ENCODE data around the gene TNIP1.

TNIP1 gene

DNA sequence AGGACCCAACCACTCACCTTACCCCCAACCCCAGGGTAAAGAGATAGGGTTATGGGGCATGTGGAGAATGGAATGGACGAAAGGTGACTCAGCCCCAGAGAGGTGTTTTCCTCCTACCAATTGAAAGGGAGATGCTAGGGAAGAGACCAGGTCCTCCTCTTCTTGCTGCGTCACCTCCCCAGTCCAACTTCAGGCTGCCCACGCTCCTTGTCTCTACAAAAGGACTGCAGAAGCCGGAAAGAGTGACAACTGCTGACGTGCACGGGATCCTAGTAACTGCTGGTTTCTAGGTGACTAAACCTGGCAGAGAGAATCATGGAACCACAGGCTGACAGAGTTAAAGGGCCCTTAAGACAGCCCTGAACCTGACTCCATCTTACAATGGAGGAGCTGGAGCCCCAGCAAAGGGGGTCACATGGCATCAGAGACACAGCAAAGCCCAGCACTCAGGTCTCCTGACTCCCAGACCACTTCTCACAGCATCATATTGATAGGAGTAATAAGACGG is 58.3 kb downstream of the TNIP1 start:
- DNase-seq (ENCODE audit: low read depth in 2 of 2), result peak in 1 of 2 donors; percentile 19

DNA sequence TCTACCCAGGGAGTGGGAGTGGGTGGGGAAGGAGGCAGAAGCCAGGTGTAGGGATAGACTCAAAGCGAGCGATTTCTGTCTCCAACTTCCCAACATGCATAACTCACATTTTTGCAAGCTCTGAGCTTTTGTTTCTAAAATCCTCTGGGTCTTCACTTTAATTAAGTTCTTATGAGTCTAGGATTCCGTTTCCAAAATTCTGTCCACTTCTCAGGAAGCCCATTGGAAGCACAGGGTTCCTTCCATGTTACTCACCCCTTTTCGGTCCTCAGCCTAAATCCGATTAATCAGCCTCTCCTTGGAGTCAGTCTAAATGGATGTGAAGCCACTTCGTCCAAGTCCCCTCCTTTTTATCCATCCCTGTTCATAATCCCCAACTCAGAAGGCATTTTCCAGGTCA is 59.1 kb downstream of the TNIP1 start:
- DNase-seq (ENCODE audit: low read depth in 2 of 2), result no peak

DNA sequence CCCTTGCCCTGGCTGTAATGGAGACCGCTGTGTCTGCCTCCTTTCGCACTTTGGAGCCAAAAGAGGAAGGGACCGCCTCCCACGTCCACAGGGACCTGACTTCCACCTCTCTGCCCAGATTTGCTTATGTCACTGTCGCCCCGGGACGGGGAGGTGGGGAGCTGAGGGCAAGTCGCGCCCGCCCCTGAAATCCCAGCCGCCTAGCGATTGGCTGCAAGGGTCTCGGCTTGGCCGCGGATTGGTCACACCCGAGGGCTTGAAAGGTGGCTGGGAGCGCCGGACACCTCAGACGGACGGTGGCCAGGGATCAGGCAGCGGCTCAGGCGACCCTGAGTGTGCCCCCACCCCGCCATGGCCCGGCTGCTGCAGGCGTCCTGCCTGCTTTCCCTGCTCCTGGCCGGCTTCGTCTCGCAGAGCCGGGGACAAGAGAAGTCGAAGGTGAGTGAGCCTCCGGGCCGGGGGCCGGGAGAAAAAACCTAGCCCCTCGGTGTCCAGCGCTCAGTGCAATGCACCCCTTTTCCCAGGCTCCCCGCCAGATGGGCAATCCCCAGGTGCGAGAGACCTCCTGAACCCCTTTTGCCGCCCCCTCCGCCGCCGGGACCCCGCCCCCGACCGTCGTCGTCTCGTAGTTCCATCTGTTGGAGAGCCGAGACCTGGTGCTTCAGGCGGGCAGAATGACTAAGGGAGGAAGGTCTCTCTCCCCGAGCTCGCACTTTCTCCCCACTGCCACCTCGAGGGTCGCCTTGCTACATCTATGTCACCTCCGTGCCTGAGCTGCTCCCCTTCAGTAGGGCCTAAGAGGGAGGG is 60.3 kb downstream of the TNIP1 start, which contains the start of gene GPX3:
GPX3 (plus strand) TSS at position 288 of the 807 bp plus-strand sequence; CDS start at position 352, 64 bp downstream.
- DNase-seq (ENCODE audit: low read depth in 2 of 2), result no peak

DNA sequence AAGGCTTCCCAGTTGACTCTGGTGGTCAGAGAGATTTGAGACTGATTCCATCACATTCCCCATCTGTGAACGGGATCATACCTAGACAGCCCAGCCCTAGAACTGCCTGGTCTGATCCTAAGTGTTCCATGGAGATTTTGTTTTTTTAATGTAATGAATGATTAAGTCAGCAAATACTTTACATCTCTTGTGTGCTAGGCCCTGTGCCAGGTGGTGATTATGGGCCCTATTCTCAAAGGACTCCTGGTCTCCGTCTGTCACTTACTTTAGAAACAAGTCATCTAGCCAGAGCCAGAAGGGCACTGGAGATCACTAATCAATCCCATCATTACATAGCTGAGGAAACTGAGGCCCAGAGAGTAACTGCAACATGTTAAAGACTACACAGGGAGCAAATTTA is 61.5 kb downstream of the TNIP1 start:
- no peak for DNase-seq (ENCODE audit: low read depth in 2 of 2)

DNA sequence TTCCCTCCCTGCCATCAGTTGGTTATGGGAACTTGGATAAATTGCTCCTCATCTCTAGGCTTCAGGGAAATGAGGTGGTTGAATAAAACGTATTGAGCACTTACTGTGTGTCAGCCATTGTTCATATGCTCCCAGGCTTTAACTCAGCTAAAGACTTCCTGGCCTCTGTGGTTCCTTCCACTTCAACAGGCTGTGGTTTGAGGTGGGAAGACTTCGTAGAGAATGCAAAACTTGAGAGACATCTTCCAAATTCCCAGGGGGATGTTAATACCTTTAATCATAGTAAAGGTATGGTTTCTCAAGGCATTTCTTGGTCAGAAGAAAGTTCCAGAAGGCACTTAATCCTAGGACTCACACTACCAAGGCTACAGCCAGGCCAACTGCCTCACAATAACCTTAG is 62.0 kb downstream of the TNIP1 start:
- DNase-seq (ENCODE audit: low read depth in 2 of 2), result no peak

DNA sequence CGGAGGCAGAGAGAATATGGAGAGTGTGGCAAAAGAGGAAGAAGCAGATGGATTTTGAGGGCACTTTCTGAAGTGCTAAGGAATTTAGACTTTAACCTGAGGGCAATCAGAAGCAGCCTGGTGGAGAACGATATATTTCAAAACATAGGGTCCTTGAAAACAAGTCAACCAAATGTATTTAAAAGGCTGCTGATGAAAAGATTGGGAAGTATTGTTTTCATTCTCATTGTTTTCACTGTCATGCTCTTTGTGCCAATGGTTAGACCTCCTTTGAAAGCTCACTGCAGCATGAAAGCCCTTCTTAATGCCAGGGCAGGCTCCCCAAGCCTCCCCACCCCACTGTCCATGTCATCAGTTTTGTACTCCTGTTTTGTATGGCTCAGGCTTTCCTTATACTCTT is 62.9 kb downstream of the TNIP1 start:
- DNase-seq (ENCODE audit: low read depth in 2 of 2), result no peak

DNA sequence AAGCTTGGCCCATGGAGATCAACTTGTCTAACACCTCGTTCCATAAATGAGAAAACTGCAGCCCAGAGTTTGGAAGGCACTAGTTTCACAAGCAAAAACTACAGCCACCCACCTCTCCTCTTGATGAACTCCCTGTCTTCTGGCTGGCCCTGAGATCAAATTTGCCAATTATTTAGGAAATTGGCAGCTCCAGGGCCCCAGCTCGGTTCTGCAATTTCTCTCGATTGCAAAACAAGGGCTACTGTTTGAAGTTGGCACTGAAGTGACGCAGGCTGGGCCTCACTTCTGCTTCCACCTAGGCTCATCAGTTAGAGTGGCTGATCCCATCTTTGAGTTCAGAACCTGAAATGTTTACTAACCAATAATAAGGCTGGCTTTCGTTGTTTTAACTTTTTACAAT is 64.1 kb downstream of the TNIP1 start:
- DNase-seq (ENCODE audit: low read depth in 2 of 2), result no peak

DNA sequence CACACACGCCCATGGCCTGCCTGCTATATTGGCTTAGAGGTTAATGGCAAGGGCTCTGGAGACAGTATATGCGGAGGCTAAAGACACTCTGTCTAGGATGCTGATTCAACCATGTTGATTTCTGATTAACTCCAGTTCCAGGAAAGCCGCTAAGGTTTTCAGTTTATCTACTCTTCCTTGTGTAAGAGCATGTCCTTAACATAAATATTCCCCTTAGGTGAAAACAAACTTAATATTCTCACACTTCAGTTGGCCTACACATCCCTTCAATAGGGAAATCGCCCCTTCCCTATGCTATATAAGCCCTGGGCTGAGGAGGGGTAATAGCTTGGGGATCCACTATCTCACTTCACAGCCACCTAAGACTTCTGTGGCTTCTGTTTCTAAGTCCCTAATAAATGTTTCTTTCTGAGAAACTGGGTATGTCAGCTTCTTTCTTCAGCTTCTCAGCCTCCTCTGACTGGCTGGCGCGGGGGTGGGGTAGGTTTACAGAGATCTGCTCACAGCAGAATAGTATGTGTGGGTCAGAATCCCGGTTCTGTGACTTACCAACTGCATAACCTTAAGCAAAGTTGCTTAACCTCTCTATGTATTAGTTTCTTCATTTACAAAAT is 64.8 kb downstream of the TNIP1 start:
- DNase-seq (ENCODE audit: low read depth in 2 of 2), result no peak

DNA sequence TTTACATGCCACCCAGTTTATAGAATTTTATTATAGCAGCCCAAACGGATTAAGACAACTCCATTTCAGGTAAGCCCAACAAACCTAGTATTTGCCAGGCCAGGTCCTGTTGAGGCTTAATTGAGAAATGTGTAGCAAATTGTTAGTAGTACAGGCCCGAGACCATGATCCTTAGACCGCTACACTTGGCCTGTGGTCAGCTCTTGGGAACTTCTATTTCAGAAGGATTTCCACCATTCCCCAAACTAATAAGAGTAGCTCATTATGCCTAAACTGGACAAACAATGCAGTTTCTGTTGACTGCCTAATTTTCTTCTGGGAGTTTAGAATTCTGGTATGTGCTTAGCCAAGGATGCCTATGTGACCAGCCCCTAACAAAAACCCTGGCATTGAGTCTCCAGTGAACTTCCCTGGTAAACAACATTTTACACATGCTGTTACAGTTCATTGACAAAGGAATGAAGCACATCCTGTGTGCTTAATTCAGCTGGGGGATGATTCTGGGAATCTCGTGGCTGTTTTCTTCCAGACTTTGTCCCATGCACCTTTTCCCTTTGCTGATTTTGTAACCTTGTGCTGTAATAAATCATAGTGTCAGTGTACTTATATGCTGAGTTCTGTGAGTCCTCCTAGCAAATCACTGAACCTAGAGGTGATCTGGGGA is 66.0 kb downstream of the TNIP1 start:
- DNase-seq (ENCODE audit: low read depth in 2 of 2), result no peak

DNA sequence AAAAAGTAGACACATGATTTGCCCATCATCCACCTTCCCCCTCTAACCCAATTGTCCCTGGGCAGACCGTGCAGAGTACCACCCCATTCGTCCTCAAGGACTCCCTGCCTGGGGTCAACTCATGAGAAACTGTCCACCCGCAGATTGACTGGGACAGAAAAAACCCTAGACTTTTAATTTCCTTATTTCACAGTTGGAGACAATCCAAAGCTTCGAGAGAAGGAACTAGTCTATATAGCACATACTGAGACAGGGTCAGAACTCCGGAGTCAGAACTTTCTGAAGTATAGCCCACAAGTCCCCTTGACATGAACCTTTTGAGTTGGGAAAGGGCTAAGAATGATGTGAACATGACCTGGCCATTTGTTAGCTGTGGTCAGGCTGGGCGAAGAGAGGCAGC is 68.0 kb downstream of the TNIP1 start:
- no peak for DNase-seq (ENCODE audit: low read depth in 2 of 2)

DNA sequence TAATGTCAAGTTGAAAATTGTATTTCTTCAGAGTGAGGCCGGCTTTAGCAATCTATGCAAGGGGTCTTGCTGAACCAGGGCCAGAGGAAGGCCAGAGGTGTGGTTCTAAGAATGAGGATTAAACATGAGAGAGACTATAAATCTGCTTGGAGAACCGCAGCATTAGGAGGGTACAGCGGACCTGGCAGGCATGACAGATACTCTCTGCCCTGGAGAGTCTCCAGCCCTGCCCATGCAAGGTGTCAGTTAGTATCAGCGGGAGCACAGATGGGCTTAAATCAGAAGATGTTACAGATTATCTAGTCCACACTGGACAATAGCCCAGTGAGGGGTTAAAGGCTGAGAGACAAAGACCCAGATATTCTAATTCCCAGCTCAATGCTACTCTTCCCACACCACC is 71.9 kb downstream of the TNIP1 start:
- DNase-seq (ENCODE audit: low read depth in 2 of 2), result no peak

DNA sequence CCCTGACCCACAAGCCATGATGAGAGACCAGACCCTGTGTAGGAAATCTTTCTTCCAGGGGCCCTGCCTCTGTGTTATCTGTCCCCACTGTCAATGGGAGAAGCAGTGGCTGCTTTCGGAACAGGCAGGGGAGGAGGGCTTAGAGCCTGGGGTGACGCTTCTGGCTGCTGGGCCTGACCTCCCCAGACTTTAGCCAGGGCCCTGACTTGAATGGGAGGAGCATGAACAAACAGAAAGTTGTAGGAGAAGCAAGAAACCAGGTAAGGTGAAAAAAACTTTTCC is 72.7 kb downstream of the TNIP1 start:
- no peak for DNase-seq (ENCODE audit: low read depth in 2 of 2)

DNA sequence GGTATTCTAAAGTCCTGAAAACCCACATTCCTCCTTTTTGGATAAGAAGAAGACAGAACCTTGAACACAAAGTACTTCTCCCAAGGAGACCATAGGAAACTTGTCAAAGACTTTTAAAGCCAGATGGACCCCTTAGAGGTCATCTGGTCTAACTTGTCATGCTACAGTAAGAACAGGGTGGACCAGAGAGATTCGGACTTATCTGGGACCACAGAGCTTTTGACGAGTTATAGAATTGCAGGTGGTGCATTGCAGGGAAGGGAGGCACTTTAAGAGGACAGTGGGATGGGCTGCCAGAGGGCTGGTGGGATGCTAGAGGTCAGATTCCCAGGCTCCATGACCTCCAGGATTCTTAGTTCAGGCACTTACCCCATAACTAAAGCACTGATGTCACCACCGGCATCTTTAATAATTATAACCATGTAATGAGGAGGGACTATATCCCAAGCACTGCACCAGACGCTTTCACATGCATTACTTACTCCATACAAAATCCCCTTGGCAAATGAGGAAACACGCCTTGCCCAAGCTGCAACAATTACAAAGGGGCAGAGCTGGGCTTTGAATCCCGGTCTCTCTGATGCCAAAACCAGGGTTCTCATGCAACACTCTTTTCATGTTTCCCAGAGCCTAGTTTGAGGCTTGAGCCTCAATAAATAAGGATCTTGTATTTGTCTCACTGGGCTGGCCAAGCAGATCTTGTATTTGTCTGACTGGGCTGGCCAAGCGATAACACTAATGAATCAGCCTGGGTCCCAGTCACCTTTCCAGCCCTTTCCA is 73.2 kb downstream of the TNIP1 start:
- DNase-seq (ENCODE audit: low read depth in 2 of 2), result no peak

DNA sequence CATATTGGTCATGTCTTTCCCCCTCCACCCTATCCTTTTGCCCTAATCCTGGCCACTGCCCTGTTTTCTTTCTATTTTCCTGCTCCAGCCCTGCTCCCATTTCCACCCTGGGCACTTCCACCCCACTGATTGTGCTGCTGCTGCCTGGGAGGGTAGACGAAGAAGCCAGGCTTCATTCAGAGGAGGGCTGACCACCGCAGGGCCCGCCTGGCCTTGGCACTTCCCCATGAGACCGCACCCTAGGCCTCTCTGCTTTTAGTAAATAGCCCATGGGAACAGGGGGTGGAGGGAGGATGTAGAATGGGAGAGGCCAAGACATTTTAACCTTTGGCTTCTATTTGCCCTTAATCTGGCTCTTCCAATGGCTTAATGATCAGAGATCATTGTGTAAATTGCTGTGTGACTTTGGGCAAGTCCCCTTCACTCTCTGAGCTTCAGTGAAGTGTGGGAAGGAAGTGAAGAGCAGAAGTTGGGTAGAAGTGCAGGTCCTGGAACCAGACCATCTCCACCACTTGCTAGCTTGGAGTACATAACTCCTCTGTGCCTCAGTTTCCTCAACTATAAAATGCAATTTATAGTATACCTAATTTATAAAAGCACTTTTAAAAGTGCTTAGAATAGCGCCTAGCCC is 74.0 kb downstream of the TNIP1 start:
- DNase-seq (ENCODE audit: low read depth in 2 of 2), result no peak

DNA sequence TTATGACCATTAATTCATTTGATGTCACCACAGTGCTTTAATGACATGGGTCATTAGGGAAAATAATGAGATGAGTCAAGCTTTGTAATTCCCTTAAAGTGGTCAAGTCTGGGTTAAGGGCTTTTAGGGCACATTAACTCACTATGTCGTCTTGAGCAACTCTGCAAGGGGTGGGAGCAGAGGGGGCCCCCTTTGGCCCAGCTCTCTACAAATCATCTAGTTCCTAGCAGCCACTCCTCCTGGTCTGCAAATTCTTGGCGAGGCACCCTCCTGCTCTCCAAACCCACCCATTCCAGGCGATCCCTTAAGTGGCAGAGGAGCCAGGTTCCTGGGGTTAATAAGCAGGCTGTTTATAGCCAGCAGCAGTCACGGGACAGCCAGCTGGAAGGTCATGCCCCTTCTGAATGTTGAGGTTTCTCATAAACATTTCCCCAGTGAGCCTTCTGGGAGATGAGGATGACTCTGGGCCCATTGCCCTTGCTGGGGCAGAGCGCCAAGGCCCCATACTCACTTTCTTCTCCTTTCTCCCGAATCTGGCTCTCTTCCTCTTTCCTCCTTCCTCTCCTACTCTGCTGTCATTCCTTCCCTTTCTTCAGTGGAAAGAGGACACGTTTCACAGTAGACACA is 74.8 kb downstream of the TNIP1 start:
- DNase-seq (ENCODE audit: low read depth in 2 of 2), result no peak

DNA sequence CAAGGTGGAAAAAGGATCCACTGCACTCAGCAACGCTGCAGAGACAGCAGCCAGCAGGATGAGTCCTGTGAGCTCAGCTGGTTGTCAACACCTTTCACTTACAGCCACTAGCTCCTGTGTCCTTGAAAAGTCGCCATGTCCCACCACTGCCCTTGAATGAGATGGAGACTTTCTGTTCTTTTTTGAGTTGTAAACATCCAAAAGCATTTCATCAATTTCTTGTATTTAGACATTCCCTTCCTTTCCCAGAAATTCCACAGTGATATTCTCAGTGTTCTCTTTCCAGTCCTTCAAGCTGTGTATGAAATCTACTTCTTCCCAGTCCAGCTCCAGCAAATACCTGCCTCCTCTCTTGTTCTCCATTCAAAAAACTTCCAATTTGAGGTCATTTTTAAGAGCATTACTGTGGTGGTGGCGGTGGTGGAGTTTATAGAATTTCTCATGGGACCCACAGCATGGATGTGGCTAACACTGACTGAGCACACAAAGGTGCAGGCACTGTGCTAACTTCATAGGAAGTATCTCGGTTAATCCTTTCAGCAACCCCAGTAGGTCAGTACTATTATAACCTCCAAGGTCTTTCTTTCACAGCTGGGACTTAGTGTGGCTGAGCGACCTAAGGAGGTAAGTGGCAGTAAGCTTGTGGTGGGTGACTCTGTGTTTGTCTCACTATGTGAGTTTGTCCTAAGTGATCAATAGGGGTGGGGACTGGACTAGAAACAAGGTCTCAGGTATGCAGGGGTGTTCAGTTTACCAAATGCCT is 75.5 kb downstream of the TNIP1 start:
- no peak for DNase-seq (ENCODE audit: low read depth in 2 of 2)

DNA sequence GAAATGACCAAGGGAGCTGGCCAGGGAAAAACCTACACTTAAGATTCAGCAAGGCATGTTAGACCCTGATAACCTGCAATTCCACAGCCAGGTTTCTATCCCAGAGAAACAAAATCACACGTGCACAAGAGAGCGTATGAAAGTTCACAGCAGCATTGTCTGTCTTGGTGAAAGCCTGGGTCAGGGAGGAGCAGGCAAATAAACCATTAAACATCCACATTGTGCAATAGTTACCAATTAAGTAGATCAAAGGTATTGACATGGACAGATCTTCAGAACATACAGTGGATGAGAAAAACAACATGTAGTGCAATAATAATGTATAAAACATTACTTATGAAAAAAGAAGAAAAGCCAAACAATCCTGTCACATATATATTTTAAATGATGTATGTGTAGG is 76.3 kb downstream of the TNIP1 start:
- no peak for DNase-seq (ENCODE audit: low read depth in 2 of 2)

DNA sequence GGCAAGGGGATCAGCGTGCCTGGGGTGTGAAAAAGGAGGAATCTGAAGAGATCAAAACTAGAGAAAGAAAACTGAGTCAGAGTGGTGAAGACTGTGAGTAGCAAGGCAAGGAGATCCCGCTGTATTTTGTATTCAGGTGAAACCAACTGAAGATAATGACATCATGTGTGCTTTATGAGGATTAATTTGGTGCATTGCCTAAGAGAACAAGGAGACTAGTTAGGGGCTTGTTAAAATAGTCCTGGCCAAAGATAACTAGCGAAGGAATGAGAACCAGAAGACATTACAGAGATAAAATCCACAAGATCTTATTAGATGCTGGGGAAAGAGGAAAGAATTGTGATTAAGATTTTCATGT is 77.4 kb downstream of the TNIP1 start:
- DNase-seq (ENCODE audit: low read depth in 2 of 2), result no peak

DNA sequence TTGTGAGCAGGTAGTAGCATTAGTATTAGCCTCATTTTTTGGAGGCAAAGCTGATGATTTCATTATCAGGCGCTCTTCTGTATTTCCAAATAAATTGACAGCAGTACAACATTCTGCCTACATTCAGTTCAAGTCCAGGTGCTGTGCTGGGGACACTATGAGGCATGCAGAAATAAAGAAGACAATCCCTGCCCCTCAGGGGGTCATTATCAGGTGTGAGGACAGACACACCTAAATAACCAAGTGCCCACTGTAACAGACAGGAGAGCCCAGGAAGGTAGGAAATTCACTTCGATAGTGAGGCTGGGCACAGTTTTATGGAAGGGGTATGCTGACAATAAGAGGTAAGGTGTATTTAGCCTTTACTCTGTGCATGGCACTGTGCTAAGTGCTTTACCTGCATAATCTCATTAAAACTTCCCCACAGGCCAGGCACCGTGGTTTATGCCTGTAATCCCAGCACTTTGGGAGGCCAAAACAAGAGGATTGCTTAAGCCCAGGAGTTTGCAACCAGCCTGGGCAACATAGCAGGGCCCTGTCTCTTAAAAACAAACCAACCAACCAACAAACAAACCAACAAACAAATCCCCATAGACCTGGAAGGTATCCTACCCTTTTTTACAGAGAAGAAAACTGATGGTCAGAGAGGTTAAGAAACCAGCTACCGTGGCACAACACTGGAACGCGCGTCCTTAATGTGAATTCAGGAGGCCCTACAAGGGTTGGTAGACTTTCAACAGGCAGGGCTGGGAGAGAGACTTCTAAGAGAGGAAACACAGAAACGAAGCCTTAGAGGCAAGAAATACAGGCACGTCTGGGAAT is 77.9 kb downstream of the TNIP1 start:
- no peak for DNase-seq (ENCODE audit: low read depth in 2 of 2)

DNA sequence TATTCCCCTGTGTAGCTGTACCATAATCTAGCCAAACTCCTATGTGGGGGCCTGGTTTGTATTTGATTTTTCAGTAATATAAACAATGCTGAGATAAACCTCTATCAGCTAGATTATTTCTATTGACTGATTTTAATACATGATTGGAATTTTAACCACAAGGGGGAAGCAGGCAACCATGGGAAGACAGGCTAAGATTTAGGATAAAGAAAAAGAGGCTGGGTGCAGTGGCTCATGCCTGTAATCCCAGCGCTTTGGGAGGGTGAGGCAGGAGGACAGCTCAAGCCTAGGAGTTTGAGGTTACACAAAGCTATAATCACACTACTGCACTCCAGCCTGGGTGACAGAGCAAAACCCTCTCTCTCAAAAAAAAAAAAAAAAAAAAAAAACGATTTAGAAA is 78.6 kb downstream of the TNIP1 start:
- DNase-seq (ENCODE audit: low read depth in 2 of 2), result no peak

Measured in stimulated activated CD4-positive, alpha-beta T cell treated with anti-CD3 and anti-CD28 coated beads, Interleukin-4, amount 100 ng/mL, for 48 hours (primary cell).